Esophagus squamous epithelium (tissue), 5 donors: ENCODE measurements around the gene LIPC. TPM values are rescaled to one million over a fixed set of nuclear protein-coding genes. Genes with fewer than 3 reads are reported as not detected.

Source experiments
- DNase-seq: peaks from one replicate; lab custom pipeline; 2025; lab: John Stamatoyannopoulos, UW
- H3K27ac ChIP-seq, 4 donors: fragments of 200-600 bp; sonication (generic); one replicate each; pipeline ENCODE4 v1.5.1; 2016 to 2019; ENCODE audit warnings: mild to moderate bottlenecking in 1 of 4
- H3K27me3 ChIP-seq, 4 donors: fragments of 200-600 bp; sonication (generic); 1 replicate in 3 of 4; 2 replicates in 1 of 4; pipeline versions ENCODE4 v1.5.1 to v1.6.0; 2017 to 2021; ENCODE audit warnings: antibody characterized with exemption in 1 of 4
- H3K36me3 ChIP-seq, 3 donors: fragments of 200-600 bp; sonication (generic); one replicate each; pipeline ENCODE4 v1.5.1; 2016 to 2019
- H3K4me1 ChIP-seq, 3 donors: fragments of 200-600 bp; sonication (generic); one replicate each; pipeline ENCODE4 v1.5.1; 2017 to 2019
- H3K4me3 ChIP-seq, 4 donors: fragments of 200-600 bp; sonication (generic); 1 replicate in 3 of 4; 2 replicates in 1 of 4; pipeline ENCODE4 v1.5.1; 2016 to 2019; ENCODE audit warnings: mild to moderate bottlenecking in 2 of 4, moderate library complexity in 1 of 4
- H3K9me3 ChIP-seq, 3 donors: fragments of 200-600 bp; sonication (generic); one replicate each; pipeline ENCODE4 v1.5.1; 2016 to 2019
- CTCF ChIP-seq, 6 experiments: fragments of 450-650 bp in 4 of 6; fragments of 200-600 bp in 2 of 6; sonication (generic) in 2 of 6; IDR thresholded peaks; one replicate each; pipeline ENCODE4 v1.5.1; 2016 to 2019; ENCODE audit warnings: antibody characterized with exemption in 6 of 6, mild to moderate bottlenecking in 4 of 6, moderate library complexity in 4 of 6
- POLR2A ChIP-seq, 4 donors: fragments of 450-650 bp; IDR thresholded peaks; one replicate each; pipeline ENCODE4 v1.6.1; 2017; ENCODE audit warnings: antibody characterized with exemption in 4 of 4, mild to moderate bottlenecking in 4 of 4, moderate library complexity in 3 of 4
- WGBS, 2 donors: methylation state at CpG; one replicate each; pipeline ENCODE4 v1.1.5; 2018; 5-methylcytosine and 5-hydroxymethylcytosine counted together
- intact Hi-C: fragments of 100-400 bp; cut with DNase I; formaldehyde crosslinking; loops from one replicate; pipeline ENCODE4 v1.15.0; 2022
- total RNA-seq, 4 donors: library from RNA; depleted of rRNA; stranded (reverse); fragments of >200 nt; gene quantifications; one replicate each; pipeline ENCODE4 v1.1.0, GENCODE V29; 2016
- donor health status: DM: yes; HTN: yes; CAD: no.

The LIPC gene
- total RNA-seq, 4 donors from 2014 or later = 0.27 to 1.1 (median 0.38) TPM; not detected in 1

- 61 to 85% methylated on average over 10 of the region's 10 CpGs for WGBS, 2 donors
- Histone ChIP-seq H3K9me3 (no peaks in the 10 kb centered on the region), H3K4me1 (peaks cover 0 to 13% (median 4%) of the 10 kb centered on the region in 3 donors), H3K4me3 (no peak overlapping the region), H3K36me3 (no peaks in the 10 kb centered on the region), H3K27ac (no peak overlapping the region), H3K27me3 (no peaks in the 10 kb centered on the region)
- no peak for DNase-seq
- intact Hi-C loops = no loop called here
- TF ChIP-seq CTCF (IDR thresholded peaks at IDR 0.05) (no peak), POLR2A (IDR thresholded peaks at IDR 0.05) (no peak)
Measured at GRCh38 chr15:58513726-58514336, 82.0 kb downstream of the LIPC start.

DNA sequence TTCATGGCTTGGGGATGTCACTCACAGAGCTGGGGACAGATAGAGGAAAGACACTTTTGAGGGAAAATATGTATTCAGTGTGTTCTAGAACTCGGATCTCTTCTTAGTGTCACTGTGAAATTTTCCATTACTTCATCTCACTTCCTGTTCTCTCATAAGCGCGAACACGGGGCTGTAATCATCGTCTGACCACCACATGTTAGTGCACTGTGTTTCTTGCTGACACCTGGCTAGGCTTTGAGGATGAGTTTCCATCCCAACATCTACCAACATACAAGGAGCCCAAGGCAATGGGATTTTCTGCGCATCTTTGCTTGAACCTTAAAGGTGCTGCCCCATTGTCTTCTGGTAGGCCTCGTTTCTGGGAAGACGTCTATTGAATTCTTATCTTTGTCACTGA, 84.0 kb downstream of the LIPC start:
- no peaks in the 10 kb centered on the region for H3K27me3 ChIP-seq
- no peak for DNase-seq
- TF ChIP-seq CTCF (IDR thresholded peaks at IDR 0.05) (no peak), POLR2A (IDR thresholded peaks at IDR 0.05) (no peak)
- no peak overlapping the region for H3K27ac ChIP-seq
- intact Hi-C loops = no loop called here
- H3K9me3 ChIP-seq = no peaks in the 10 kb centered on the region
- peaks cover 1 to 20% (median 4%) of the 10 kb centered on the region in 3 donors for H3K4me1 ChIP-seq
- H3K4me3 ChIP-seq = no peak overlapping the region
- H3K36me3 ChIP-seq = no peaks in the 10 kb centered on the region
- WGBS, 2 donors = 78 to 79% methylated on average over 8 of the region's 8 CpGs

- TF ChIP-seq POLR2A (IDR thresholded peaks at IDR 0.05) (no peak), CTCF (IDR thresholded peaks at IDR 0.05) (peak in 1 of 6 experiments; percentile 15)
- no peak for DNase-seq
- Histone ChIP-seq H3K4me3 (no peak overlapping the region), H3K27ac (peak overlapping the region in 1 of 4 donors; percentile 17), H3K36me3 (no peaks in the 10 kb centered on the region), H3K4me1 (peaks cover 14 to 34% (median 15%) of the 10 kb centered on the region in 3 donors), H3K27me3 (no peaks in the 10 kb centered on the region), H3K9me3 (no peaks in the 10 kb centered on the region)
- 71 to 100% methylated on average over 2 to 3 of the region's 3 CpGs for WGBS, 2 donors
- intact Hi-C loops = no loop called here
Measured at GRCh38 chr15:58517252-58517681, 85.5 kb downstream of the LIPC start.

- H3K27me3 ChIP-seq = no peaks in the 10 kb centered on the region
- no peak for DNase-seq
- H3K9me3 ChIP-seq = no peaks in the 10 kb centered on the region
- no peak for TF ChIP-seq CTCF (IDR thresholded peaks at IDR 0.05)
- no peak for TF ChIP-seq POLR2A (IDR thresholded peaks at IDR 0.05)
- H3K4me1 ChIP-seq = peaks cover 20 to 41% (median 21%) of the 10 kb centered on the region in 3 donors
- peak overlapping the region in 1 of 4 donors; percentile 17 for H3K27ac ChIP-seq
- no peak overlapping the region for H3K4me3 ChIP-seq
- H3K36me3 ChIP-seq = no peaks in the 10 kb centered on the region
- WGBS, 2 donors = 74 to 77% methylated on average over 8 to 9 of the region's 9 CpGs
- intact Hi-C loops = no loop called here
Measured at GRCh38 chr15:58517682-58518525, 86.1 kb downstream of the LIPC start.

- Histone ChIP-seq H3K27me3 (no peaks in the 10 kb centered on the region), H3K36me3 (no peaks in the 10 kb centered on the region), H3K27ac (no peak overlapping the region), H3K4me1 (peaks cover 21 to 46% (median 27%) of the 10 kb centered on the region in 3 donors), H3K4me3 (no peak overlapping the region), H3K9me3 (no peaks in the 10 kb centered on the region)
- intact Hi-C loops = no loop called here
- no peak for DNase-seq
- no peak for TF ChIP-seq POLR2A (IDR thresholded peaks at IDR 0.05)
- WGBS, 2 donors = 78 to 84% methylated on average over 6 of the region's 8 CpGs
Measured at GRCh38 chr15:58518626-58519025, 86.8 kb downstream of the LIPC start.
